ENCODE data around the gene OSBP.

Gene OSBP

DNA sequence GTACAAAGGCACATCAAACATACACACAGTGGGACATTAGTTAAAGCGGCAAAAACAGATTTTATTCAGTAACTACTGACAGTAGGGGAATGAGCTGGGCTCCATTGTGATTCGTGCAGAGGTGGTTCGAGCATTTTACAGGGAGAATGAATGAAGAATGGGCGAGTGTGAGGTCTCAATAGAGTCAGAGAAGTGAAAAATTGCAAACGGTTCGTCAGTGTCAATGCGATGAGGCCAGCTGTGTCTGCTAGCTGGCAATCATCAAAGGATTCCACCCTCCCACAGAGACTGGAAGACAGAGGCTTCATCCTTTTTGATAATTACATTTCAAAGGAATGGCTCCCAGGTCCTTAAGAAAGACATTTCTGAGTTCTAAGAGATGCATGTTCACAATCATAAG, 86.9 kb downstream of the OSBP start:
- Histone ChIP-seq H3K27ac (no peak overlapping the region), H3K4me3 (no peak overlapping the region)
- DNase-seq (ENCODE audit: low spot score), result no peak
- TF ChIP-seq CTCF (IDR thresholded peaks at IDR 0.05), result no peak
